Astrocyte (in vitro differentiated cells and primary cell): Measurements from ENCODE around the gene DIP2C.

Experiments
- CTCF ChIP-seq: IDR thresholded peaks from 2 replicates; pipeline ENCODE4 v1.5.1; 2011; ENCODE audit warnings: low read depth, mild to moderate bottlenecking, inconsistent platforms, low read length, moderate library complexity; ENCODE audit not compliant: insufficient read depth
- EZH2 ChIP-seq: IDR thresholded peaks from 2 replicates; pipeline ENCODE4 v1.6.1; 2012; ENCODE audit warnings: mild to moderate bottlenecking, low read length, inconsistent platforms; ENCODE audit not compliant: insufficient read depth

GRCh38 chr10:575402-576129, 113.9 kb downstream of the DIP2C start:
- TF ChIP-seq CTCF (no peak), EZH2 (no peak)
